Measurements from ENCODE around the gene LASP1NB.

The LASP1NB gene

GRCh38 chr17:38925263-38925995, at the start of gene LASP1NB:
TSS of gene LASP1NB (plus strand) at chr17:38925614.
- DNase-seq = no peak

GRCh38 chr17:38877130-38877851, 48.1 kb upstream of the LASP1NB start:
- no peak for DNase-seq

DNA sequence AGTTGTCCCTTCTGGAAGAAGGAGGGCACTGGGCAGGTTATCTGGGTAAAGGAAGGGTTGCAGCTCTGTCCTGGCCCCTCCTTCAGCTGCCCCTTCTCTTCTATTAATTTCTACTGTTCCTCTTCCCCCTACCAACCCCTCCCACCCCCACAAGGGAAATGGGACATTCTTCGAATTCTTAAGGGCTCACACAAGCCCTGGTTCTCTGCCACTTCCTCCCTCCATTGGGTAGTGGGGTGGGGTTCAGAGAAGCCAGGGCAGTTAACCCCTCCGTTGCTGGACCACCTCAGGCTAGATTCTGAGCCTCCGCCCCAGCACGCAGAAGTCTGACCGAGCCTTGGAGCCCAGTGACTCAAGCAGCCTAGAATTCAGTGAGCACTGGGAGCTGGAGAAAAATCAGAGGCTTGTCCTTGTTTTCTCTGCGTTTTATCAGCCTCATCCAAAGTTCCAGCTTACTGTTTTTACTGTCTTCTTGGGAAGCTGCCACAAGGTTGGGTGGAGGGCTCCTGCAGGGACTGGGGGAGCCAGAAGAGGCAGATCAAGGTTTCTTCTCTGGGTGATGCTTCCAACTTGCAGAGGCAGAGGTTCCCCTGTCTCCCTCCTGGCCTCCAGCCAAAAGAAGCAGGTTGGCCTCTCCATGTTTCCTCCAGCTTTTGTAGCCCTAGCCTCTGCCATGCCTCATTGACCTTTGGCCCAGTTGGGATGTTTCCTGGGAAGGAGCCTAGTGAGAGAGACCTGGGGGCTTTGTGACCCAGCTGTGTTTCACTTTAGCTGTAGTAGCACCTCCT, 45.3 kb upstream of the LASP1NB start:
- no peak for DNase-seq

DNA sequence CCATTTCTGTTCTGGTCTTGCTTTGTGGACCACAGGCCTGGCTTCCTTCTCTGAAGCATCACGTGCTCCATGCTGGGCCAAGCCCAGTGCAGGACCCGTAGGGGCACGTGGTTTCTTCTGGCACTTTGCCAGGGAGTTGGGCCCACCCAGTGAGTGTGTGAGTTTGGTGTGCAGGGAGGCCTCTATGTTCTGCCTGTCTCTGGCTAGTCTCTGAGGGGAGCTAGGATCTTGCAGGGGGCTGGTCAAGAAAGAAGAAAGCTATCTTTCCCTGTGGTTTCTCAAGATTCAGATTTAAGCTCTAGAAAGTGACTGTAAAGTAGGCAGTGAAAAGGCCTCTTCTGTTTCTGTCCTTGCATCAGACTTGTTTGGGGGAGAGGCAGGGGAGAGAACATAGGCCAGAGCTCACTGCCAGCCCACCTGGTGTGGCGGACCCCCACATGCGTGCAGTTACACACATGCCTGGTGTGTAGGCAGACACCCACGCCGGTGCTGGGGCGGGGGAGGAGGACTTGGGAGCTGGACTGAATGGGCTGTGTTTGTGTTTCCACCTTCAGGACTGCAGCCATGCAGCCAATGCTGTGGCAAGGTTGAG, 43.7 kb upstream of the LASP1NB start:
- DNase-seq = no peak

- no peak for DNase-seq
These were observed 42.5 kb upstream of the LASP1NB start for GRCh38 chr17:38882870-38883269.

GRCh38 chr17:38883592-38884526, 41.6 kb upstream of the LASP1NB start:
- DNase-seq = no peak

DNA sequence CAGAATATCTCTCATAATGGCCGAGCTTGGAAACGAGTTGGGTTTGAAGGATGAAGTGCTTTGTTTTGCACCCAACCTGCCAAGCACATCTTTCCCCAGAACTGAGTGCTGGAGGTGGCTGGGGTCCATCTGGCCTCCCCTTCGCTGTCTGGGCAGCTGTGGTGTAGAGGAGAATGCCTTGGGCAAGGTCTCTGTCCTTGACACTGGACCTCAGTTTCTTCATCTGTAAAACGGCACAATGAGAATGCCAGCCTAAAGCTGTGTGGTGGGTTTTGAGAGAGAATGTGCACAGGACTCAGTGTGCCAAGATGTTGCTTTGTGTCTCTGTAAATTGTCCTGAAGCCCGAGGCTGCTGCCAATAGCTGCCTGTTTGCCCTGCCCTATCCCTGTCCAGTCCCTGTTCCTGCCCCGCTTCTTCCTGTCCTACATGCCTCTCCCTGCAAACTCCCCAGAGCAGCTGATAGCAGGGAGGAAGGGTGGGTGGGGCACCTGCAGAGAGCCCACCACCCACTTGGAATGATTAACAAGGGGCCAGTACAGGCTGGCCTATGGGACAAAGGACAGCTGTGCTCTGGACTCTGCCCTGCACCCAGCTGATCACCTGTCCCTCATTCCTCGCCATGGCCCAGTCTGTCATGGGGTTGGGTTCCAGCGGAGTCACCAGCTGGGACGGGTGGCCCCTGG, 40.2 kb upstream of the LASP1NB start:
- no peak for DNase-seq

GRCh38 chr17:38885728-38886642, 39.4 kb upstream of the LASP1NB start:
- no peak for DNase-seq

DNA sequence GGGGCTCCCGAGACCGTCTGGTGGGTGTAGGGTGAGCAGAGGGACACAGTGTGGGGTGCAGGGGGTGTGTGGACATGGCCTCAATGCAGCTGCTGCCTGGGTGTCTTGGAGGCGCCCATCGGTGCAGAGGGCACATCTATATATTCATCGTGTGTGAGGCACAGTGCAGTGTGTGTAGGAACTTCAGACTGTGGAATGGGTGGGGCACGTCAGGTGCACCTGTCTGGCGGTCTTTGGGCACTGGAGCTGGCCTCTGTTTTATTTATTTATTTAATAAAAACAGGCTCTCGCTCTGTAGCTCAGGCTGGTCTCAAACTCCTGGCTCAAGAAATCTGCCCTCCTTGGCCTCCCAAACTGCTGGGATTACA, 38.8 kb upstream of the LASP1NB start:
- DNase-seq = no peak

GRCh38 chr17:38888842-38889241, 36.6 kb upstream of the LASP1NB start:
- DNase-seq = no peak

- DNase-seq = no peak
These were observed 35.5 kb upstream of the LASP1NB start for GRCh38 chr17:38889745-38890409.

GRCh38 chr17:38890410-38890746, 35.0 kb upstream of the LASP1NB start:
- no peak for DNase-seq

GRCh38 chr17:38891441-38891840, 34.0 kb upstream of the LASP1NB start:
- no peak for DNase-seq

DNA sequence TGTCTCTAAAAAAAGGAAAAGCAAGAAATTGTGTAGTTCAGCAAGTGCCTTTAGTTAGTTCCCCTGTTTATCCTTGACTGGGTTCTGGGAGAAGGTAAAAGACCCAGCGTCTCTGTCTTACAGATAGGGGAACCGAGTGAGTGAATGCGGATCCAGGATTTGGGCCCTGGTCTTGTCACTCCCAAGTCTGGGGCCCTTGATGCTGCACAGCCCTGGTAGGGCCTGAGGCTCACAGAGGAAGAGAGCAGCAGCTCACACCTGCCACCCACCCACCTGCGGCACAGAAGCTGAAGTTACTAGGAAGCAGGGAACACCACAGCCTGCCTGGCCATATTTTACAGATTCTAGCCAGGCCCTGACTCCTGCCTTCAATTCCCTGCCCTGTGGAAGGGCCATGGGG, 33.3 kb upstream of the LASP1NB start:
- DNase-seq = no peak

DNA sequence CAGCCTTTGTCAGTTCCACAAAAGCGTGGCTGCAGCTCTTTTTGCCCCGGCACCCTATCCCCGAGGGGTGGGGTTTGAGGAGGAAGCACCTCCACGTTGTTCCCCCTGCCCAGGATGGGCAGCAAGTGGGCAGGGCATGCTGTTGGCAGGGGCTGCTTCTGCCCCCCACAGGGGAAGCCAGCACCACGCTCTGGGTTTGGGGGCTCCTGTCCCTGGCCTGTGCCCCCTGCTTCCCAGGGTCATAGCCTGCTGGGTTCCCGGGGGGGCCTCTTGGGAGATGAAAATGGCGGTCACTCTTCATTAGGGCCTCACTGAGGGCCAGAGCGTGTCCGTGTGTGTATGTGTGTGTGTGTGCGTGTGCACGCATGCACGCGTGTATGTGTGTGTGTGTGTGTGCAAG, 32.8 kb upstream of the LASP1NB start:
- no peak for DNase-seq

DNA sequence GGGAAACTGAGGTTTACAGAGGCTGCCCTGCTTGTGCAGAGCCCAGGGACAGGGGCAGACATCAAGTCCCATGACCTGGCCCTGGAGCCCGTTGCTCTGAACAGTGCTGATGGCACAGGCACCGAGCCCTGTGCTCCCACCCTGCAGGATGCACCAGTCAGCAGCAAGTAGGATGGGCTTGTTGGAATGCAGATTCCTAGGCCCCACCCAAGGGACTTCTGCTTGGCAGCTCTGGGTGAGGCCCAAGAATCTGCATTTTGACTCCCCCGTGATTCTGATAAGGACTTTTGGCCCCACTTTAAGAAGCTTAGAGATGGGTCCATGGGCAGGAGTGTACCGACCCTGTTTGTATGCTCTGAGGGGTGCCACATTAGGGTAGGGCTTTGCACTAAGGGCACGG, 32.3 kb upstream of the LASP1NB start:
- no peak for DNase-seq

- no peak for DNase-seq
These were observed 31.8 kb upstream of the LASP1NB start for GRCh38 chr17:38893607-38894006.

DNA sequence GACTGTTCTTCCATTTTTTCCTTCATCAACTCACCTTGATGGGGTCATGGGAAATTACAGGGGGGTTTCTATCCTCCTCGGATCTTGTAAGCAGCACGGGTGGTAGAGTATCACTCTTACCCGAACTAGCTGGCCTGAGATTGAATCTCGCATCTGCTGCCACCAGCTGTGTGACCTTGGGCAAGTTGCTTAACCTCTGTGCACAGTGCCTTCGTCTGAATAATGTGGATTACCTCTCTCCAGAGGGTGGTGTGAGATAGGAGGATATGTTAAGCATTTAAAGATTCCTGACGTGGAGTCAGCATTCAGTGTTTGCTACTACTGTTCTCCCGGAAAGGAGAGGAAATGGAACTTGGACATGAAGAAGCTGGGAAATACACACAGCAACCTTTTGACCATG, 31.1 kb upstream of the LASP1NB start:
- no peak for DNase-seq

- DNase-seq = no peak
These were observed 29.0 kb upstream of the LASP1NB start for GRCh38 chr17:38896346-38896954.

DNA sequence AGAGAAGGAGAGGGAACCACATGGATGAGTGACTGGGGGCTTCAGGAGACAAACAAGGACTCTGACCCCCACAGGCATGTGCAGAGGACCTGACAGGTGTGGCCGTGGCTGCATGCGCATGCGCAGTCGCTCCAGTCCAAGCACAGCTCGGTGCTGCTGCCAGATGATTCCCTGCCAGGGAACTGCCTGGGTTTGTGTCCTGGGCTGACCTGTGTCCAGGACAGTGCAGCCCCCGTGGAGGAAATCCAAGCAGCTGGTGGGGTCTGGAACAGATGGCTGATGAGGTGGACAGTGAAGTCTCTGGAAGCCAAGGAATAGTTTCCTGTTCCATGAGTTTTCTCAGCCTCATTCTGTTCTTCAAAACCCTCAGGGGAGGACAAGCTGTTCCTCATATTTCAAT, 28.2 kb upstream of the LASP1NB start:
- DNase-seq = no peak
